Activated naive CD8-positive, alpha-beta T cell treated with anti-CD3 and anti-CD28 coated beads, Interleukin-2, amount 50 U/mL, for 24 hours (primary cell): Measurements from ENCODE around the gene RAC2.
"Not testable (repeated sequence)": the region's sequence is repeated elsewhere in the genome, so short reads cannot be mapped to it uniquely, and the experiment has no call there.

ENCODE experiments used
- ATAC-seq: fragments of 150-1000 bp; cut with Tn5 transposase; one replicate; pipeline ENCODE4 v1.10.0; 2021
- DNase-seq: peaks from one replicate; pipeline ENCODE4 v3.0.0; 2021
- H3K27ac Mint-ChIP-seq: one replicate; pipeline ENCODE4 v1.8.0; 2021; ENCODE audit warnings: mild to moderate bottlenecking, mixed read lengths
- H3K27me3 Mint-ChIP-seq: one replicate; pipeline ENCODE4 v1.8.0; 2021; ENCODE audit warnings: mixed read lengths
- H3K36me3 Mint-ChIP-seq: one replicate; pipeline ENCODE4 v1.8.0; 2021; ENCODE audit warnings: low read depth, mixed read lengths
- H3K4me1 Mint-ChIP-seq: one replicate; pipeline ENCODE4 v1.8.0; 2021; ENCODE audit warnings: mixed read lengths
- H3K4me3 Mint-ChIP-seq: one replicate; pipeline ENCODE4 v1.8.0; 2021; ENCODE audit warnings: mild to moderate bottlenecking, moderate library complexity, mixed read lengths
- H3K9me3 Mint-ChIP-seq: one replicate; pipeline ENCODE4 v1.8.0; 2021; ENCODE audit warnings: mixed read lengths

The RAC2 gene

GRCh38 chr22:37240240-37240940 lies 3.7 kb downstream of the RAC2 start:
- Mint-ChIP-seq H3K27ac (peak overlapping the region; percentile 96), H3K27me3 (no peaks in the 10 kb centered on the region), H3K4me3 (peak overlapping the region; percentile 90), H3K4me1 (peaks cover 87% of the 10 kb centered on the region), H3K36me3 (peaks cover 65% of the 10 kb centered on the region), H3K9me3 (no peaks in the 10 kb centered on the region)
- DNase-seq (no peak), ATAC-seq (no peak)

GRCh38 chr22:37239336-37240239 lies 4.5 kb downstream of the RAC2 start:
- Mint-ChIP-seq H3K4me1 (peaks cover 87% of the 10 kb centered on the region), H3K27ac (peak overlapping the region; percentile 96), H3K4me3 (peak overlapping the region; percentile 90), H3K27me3 (no peaks in the 10 kb centered on the region), H3K9me3 (no peaks in the 10 kb centered on the region), H3K36me3 (peaks cover 70% of the 10 kb centered on the region)
- ATAC-seq, result no peak
- no peak for DNase-seq

GRCh38 chr22:37237371-37238268 lies 6.4 kb downstream of the RAC2 start:
- ATAC-seq (no peak), DNase-seq (peak; percentile 8)
- no peaks in the 10 kb centered on the region for H3K9me3 Mint-ChIP-seq
- H3K4me3 Mint-ChIP-seq, result peak overlapping the region; percentile 90
- peaks cover 100% of the 10 kb centered on the region for H3K4me1 Mint-ChIP-seq
- peak overlapping the region; percentile 96 for H3K27ac Mint-ChIP-seq
- no peaks in the 10 kb centered on the region for H3K27me3 Mint-ChIP-seq
- H3K36me3 Mint-ChIP-seq, result peaks cover 81% of the 10 kb centered on the region

GRCh38 chr22:37235897-37236607 lies 8.0 kb downstream of the RAC2 start:
- Mint-ChIP-seq H3K27ac (peak overlapping the region; percentile 96), H3K4me1 (peaks cover 100% of the 10 kb centered on the region), H3K4me3 (peak overlapping the region; percentile 90), H3K36me3 (peaks cover 79% of the 10 kb centered on the region), H3K27me3 (no peaks in the 10 kb centered on the region), H3K9me3 (no peaks in the 10 kb centered on the region)
- DNase-seq (no peak), ATAC-seq (no peak)

GRCh38 chr22:37234736-37235711 lies 9.0 kb downstream of the RAC2 start:
- no peaks in the 10 kb centered on the region for H3K27me3 Mint-ChIP-seq
- H3K27ac Mint-ChIP-seq, result peak overlapping the region; percentile 96
- peaks cover 72% of the 10 kb centered on the region for H3K36me3 Mint-ChIP-seq
- no peak for DNase-seq
- no peaks in the 10 kb centered on the region for H3K9me3 Mint-ChIP-seq
- peak overlapping the region; percentile 90 for H3K4me3 Mint-ChIP-seq
- H3K4me1 Mint-ChIP-seq, result peaks cover 99% of the 10 kb centered on the region
- ATAC-seq, result no peak

GRCh38 chr22:37233751-37234631 lies 10.1 kb downstream of the RAC2 start:
- Mint-ChIP-seq H3K4me3 (peak overlapping the region; percentile 90), H3K27me3 (no peaks in the 10 kb centered on the region), H3K27ac (peak overlapping the region; percentile 96), H3K36me3 (peaks cover 78% of the 10 kb centered on the region), H3K4me1 (peaks cover 99% of the 10 kb centered on the region), H3K9me3 (no peaks in the 10 kb centered on the region)
- ATAC-seq, result no peak
- DNase-seq, result no peak

- H3K27ac Mint-ChIP-seq, result peak overlapping the region; percentile 96
- not testable (repeated sequence) for DNase-seq, H3K27me3 Mint-ChIP-seq, ATAC-seq, H3K9me3 Mint-ChIP-seq
- H3K4me3 Mint-ChIP-seq, result peak overlapping the region; percentile 90
- peaks cover 79% of the 10 kb centered on the region for H3K36me3 Mint-ChIP-seq
- H3K4me1 Mint-ChIP-seq, result peaks cover 99% of the 10 kb centered on the region
These were observed 10.7 kb downstream of the RAC2 start for GRCh38 chr22:37233371-37233750.

GRCh38 chr22:37232140-37232998 lies 11.7 kb downstream of the RAC2 start:
- Mint-ChIP-seq H3K27me3 (no peaks in the 10 kb centered on the region), H3K4me1 (peaks cover 98% of the 10 kb centered on the region), H3K9me3 (no peaks in the 10 kb centered on the region), H3K4me3 (peak overlapping the region; percentile 67), H3K27ac (peak overlapping the region; percentile 93), H3K36me3 (peaks cover 78% of the 10 kb centered on the region)
- DNase-seq (peak; percentile 38), ATAC-seq (no peak)

- no peaks in the 10 kb centered on the region for H3K27me3 Mint-ChIP-seq
- H3K27ac Mint-ChIP-seq, result peak overlapping the region; percentile 93
- peak overlapping the region; percentile 67 for H3K4me3 Mint-ChIP-seq
- peaks cover 72% of the 10 kb centered on the region for H3K36me3 Mint-ChIP-seq
- DNase-seq (peak; percentile 64), ATAC-seq (peak; percentile 9)
- H3K9me3 Mint-ChIP-seq, result no peaks in the 10 kb centered on the region
- peaks cover 90% of the 10 kb centered on the region for H3K4me1 Mint-ChIP-seq
These were observed 12.5 kb downstream of the RAC2 start for GRCh38 chr22:37231406-37232139.

GRCh38 chr22:37230673-37231405 lies 13.2 kb downstream of the RAC2 start:
- DNase-seq, result peak; percentile 85
- ATAC-seq, result peak; percentile 41
- Mint-ChIP-seq H3K36me3 (peaks cover 72% of the 10 kb centered on the region), H3K27ac (peak overlapping the region; percentile 93), H3K4me3 (peak overlapping the region; percentile 67), H3K27me3 (no peaks in the 10 kb centered on the region), H3K9me3 (no peaks in the 10 kb centered on the region), H3K4me1 (peaks cover 90% of the 10 kb centered on the region)
